Measurements from ENCODE around the gene TESK2.
"Not testable (repeated sequence)": the region's sequence is repeated elsewhere in the genome, so short reads cannot be mapped to it uniquely, and the experiment has no call there.

The TESK2 gene

DNA sequence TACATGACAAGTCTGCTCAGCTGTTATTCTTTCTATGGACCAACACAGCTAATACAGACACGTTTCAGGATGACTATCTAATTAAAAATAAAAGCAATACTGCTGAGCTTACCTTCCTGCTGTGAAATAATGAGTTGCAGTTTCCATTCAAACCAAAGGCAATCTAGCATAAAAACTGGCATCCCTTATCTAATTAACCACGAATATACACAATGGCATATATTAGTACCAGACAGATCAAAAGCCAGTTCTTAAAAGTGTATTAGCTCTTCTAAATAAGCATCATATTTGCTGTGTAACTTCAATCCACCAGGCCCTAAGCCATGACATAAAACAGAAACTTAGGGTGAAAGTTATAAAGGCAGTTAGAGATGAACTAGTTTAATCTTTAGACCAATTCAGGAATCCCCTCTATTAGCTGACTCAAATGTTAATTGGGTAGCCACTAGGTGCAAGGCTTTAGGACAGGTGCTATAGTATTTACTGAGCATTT is 20.6 kb downstream of the TESK2 start:
- no peak for DNase-seq

DNA sequence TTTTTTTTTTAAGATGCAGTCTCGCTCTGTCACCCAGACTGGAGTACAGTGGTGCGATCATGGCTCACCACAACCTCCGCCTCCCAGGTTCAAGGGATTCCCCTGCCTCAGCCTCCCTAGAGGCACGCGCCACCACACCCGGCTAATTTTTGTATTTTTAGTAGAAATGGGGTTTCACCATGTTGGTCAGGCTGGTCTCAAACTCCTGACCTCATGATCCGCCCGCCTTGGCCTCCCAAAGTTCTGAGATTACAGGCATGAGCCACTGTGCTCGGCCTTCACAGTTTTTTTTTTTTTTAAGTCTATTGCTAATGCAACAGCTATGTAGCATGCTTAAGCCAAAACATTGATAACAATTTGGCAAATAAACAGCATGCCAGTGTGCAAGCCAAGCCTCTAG is 23.6 kb downstream of the TESK2 start:
- not testable (repeated sequence) for DNase-seq

DNA sequence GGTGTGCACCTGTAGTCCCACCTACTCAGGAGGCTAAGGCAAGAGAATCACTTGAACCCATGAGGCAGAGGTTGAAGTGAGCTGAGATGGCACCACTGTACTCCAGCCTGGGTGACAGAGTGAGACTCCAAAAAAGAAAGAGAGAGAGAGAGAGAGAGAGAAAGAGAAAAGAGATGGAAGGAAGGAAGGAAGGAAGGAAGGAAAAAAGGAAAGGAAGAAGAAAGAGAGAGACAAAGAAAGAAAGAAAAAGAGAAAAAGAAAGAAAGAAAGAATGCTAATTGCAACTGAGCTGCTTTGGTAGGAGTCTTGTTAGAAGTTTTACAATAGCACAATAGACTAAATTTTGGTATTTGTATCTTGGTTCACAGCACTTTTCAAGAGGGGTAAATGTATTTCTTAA is 25.7 kb downstream of the TESK2 start:
- DNase-seq, result no peak

DNA sequence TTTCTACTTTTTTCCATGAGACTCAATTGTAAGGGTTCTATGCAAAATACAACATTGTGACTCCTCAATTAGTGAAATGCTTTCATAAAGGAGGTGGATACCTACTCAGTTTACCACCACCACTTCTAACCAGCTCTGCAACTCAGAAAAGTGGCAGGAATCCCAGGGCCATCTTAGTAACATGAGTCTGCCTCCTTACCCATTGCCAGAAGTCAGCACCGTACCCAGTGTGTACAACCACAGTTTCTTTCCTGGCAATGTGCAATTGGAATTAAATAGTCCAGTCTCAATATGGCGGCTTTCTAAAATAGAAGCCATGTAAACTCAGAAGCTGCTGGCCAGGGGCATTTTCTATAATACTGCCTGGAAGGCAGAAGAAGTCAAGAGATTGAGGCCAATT is 32.1 kb downstream of the TESK2 start:
- no peak for DNase-seq

DNA sequence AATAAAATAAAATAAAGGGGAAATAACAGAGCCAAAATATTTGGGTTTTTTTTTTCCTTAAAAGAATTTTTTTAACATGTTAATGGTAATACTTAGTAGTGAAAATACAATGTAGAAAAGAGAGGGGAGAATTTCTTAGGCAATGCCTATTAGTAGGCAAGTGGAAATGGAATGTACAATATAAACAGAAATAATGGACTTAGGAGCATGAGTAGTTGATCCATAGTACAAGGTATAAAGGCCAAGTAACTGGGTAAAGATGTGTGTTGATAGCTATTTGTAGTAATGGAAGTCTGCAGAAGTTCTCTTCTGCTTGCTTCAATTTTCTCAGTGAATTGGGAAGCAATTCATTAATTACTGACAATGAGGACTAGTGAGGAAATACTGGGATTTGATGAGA is 34.4 kb downstream of the TESK2 start:
- DNase-seq, result no peak

DNA sequence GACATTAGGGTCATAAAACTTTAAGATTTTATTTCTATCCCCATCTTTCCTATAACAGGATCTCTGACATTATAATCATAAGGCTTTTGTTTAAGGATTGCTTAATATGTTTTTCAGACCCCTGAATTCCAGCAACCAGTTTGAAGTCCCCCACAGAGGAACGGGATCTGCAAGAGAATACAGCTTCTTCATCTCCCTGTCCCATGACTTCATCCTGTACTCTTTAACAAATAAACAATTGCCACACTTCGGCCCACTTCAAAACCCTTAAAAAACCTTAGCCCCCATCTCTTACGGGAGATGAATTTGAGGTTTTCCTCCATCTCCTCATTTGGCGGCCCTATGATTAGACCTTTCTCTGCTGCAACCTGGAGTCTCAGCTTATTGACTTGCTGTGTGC is 35.8 kb downstream of the TESK2 start:
- DNase-seq, result no peak

DNA sequence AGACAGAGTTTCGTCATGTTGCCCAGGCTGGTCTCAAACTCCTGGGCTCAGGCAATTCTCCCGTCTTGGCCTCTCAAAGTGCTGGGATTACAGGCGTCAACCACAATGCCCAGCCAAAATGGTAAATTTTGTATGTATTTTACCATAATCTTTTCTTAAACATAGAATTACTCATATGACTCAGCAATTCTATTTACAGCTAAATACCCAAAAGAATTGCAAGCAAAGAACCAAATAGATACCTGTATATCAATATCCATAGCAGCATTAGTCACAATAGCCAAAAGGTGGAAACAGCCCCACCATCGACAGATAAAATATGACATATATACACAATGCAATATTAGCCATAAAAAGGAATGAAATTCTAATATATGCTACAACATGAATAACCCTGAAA is 36.5 kb downstream of the TESK2 start:
- no peak for DNase-seq

DNA sequence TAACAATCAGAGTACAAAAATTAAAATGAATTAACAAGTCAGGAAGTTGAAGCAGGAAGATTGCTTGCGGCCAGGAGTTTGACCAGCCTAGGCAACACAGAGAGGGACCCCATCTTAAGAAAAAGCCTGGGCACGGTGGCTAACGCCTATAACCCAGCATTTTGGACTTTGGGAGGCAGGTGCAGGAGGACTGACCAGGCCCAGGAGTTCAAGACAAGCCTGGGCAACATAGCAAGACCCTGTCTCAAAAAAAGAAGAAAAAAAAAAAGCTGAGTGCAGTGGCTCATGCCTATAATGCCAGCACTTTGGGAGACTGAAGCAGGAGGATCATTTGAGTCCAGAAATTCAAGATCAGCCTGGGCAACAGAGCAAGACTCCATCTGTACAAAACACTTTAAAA is 38.5 kb downstream of the TESK2 start:
- no peak for DNase-seq

DNA sequence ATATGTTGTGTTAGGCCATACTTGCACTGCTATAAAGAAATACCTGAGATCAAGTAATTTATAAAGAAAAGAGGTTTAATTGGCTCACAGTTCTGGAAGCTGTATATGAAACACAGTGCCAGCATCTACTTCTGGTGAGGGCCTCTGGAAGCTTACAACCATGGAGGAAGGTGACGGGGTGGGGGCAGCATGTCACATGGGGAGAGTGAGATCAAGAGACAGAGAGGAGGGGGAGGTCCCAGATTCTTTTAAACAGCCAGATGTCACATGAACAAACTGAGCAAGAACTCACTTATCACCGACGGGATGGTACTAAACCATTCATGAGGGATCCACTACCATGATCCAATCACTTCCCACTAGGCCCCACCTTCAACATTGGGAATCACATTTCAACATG is 42.6 kb downstream of the TESK2 start:
- no peak for DNase-seq

DNA sequence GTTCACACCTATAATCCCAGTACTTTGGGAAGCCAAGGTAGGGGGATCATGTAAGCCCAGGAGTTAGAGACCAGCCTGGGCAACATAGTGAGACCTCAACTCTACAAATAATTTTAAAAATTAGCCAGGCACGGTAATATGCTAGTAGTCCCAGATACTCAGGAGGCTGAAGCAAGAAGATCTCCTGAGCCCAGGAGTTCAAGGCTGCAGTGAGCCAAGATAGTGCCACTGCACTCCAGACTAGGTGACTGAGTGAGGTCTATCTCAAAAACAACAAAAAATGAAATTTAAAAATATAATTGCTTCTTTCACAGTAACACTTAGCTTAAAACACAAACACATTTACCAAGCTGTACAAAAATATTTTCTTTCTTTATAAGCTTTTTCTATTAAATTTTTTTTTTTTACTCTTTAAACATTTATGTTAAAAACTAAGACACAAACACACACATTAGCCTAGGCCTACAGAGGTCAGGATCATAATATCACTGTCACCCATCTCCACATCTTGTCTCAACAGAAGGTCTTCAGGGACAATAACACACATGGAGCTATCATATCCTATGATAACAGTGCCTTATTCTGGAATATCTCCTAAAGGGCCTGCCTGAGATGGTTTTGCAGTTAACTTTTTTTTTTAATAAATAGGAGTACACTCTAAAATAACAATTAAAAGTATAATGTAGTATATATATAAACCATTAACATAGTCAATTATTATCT is 43.9 kb downstream of the TESK2 start:
- no peak for DNase-seq

DNA sequence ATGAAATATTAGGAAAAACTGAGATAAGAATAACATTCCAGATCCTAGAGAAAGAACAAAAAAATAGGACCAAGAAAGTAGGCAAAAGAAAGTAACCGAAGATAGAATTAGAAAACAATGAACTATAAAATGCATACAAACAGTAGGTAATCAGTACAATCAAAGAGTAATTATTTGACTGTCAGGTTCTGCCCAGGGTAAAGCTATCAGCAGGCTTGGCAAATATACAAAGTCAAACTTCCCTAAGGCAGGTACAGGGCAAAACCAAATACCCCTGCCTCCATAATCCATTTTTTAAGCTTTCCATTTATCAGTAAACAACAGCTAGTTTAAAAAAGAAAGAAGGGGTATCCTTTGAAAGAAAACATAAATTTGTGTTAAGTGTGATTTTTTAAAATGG is 44.4 kb downstream of the TESK2 start:
- no peak for DNase-seq

DNA sequence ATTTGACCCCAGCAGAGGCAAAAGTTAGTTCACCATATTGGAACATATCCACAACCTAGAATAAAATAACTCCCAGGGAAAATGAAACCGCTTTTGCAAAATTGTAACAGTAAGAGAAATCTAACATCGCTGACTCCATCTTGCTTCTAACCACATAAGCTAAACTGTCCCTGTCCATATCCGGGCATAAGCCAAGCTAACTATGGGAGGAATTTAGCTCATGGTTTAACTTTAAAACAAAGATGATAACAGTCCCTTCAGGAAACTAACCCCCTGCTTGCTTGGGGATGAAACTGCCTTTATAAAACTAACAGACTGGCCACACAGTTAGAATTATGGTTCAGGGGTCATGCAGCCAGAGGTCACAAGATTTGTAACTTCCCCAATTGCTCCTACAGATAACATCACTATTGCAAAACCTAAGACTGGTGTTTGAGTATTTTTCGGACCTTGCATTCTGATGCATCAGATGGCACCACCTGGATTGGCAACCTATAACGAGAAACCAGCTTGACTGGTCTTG is 46.3 kb downstream of the TESK2 start:
- DNase-seq, result no peak

DNA sequence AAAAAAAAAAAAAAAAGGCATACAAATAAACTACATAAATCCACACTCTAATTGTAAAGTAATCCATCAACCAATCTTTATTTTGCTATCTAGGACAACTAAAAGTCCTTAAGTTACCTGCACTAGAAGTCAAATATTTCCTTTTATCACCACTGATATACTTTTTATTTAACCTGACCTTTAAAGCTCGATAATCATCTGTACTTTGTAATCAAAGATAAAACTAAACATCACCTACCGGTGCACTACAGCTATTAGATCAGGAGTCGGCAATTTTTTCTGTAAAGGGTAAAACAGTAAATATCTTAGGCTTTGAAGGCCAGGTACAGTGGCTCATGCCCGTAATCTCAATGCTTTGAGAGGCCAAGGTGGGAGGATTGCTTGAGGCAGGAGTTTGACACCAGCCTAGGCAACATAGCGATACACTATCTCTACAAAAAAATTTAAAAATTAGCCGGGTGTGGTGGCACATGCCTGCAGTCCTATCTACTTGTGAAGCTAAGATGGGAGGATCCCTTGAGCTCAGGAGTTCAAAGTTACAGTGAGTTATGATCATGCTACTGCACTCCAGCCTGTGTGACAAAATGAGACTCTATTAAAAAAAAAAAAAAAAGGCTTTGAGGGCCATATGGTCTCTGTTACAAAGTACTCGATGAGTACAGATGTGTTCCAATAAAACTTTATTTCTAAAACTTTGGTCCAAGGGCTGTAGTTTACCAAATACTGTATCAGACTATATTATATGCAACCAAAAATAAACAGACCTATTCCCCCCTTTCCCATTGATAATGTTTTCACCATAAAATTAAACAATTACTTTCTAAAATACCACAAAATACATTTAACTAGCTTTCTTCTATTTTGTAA is 47.1 kb downstream of the TESK2 start:
- no peak for DNase-seq

DNA sequence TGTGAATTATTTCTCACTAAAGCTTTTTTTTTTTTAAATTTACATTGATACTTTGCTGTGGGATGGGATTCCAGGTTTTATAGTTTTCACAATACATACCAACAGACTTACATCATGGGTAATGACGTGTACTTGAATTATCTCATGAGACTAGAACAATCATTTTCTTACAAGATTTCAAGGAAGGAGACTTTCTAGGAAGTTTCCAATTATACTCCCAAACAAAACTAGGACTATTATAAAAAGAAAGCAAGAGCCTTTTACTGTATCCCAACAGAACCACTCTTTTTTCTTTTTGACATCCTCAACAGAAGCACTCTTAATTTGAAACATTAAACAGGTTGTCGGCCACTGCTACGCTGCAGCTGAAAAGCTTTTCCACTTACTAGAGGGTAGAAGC is 48.7 kb downstream of the TESK2 start:
- DNase-seq, result peak; percentile 81

DNA sequence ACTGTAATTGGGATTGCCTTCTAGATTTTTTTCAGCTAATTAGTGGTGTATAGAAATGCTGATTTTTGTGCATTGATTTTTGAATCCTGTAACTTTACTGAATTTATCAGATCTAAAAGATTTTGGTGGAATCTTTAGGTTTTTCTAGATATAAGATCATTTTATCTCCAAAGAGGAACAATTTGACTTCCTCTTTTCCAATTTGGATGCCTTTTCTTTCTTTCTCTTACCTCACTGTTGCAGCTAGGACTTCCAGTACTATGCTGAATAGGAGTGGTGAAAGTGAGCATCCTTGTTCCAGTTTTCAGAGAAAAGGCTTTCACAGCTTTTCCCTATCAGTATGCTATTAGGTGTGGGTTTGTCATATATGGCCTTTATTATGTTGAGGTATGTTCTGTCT is 53.6 kb downstream of the TESK2 start:
- no peak for DNase-seq

DNA sequence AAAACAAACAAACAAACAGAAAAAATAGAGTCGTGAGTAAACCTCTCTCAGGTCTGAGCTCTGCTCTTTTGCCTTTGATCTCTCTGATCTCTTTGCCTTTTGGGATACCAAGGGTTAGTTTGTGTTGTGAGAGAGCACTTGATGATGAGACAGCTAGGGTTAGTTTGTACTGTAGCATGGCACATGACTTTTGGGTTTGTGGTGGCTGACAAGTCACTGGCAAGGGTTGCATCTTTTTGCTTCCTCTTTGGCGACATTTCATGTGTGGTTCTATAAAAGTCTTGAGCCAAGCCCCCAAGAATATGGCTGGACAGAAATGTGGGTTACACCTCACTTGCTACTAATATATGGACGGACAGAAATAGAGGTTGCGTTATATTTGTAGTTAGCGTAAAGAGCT is 60.5 kb downstream of the TESK2 start:
- no peak for DNase-seq

DNA sequence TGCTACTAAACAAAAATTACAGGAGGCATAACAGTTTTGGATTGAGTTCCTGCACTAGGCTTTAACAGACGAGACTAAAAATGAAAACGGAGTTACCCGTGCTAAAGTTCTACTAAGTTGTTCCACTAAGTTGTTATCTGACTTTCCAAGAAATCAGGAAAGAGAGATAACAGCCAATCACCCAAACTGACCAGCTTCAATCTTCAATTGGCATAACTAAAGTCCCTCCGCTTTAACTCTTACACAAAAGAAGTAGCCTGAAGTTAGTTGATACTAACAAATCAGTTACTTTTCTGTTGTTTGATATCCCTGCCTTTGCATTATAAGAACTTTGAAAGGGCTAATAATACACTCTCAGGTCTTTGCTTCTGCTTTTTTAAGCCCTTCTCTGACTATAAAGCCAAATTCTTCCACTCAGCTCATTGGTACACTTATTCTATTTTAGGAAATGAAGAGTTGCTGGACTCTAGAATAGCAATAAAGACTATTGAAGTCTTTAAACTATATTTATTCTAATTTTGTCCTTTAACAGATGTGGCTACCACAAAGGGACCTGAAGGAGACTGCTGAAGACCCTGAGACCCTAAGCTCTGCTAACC is 61.3 kb downstream of the TESK2 start:
- DNase-seq, result no peak

DNA sequence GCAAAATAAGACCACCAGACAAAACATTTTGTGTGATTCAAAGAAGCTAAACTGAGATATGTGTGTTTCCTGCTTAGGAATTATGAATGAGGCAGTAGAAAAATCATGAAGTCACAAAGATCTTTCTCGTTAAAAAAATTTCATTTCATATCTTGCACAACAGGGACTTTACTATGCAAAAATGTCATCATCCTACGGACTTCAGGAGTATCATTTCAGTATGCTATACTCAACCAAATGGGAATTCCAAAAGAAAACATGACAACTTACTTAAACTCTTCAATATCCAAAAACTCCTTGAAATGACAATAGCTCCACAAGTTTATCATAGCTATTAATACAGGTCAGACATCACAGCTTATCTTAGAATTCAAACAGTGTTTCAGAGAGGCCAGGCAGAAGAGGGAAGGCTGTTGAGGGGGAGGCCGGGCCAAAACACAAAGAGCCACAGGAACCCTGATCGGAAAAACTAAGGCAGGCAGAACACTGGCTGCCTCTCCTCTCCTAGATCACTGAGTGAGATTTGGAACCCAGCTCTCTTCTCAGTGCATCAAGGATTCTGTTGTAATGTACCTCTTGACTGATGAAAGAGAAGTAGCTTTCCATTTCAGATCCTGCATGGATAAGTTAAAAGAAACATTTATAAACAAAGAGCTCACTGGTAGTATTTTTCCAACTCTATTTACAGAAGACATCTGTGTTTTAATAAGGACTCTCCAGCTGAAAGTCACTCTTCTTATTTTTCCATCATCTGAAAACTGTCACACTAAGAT is 66.9 kb downstream of the TESK2 start:
- no peak for DNase-seq

DNA sequence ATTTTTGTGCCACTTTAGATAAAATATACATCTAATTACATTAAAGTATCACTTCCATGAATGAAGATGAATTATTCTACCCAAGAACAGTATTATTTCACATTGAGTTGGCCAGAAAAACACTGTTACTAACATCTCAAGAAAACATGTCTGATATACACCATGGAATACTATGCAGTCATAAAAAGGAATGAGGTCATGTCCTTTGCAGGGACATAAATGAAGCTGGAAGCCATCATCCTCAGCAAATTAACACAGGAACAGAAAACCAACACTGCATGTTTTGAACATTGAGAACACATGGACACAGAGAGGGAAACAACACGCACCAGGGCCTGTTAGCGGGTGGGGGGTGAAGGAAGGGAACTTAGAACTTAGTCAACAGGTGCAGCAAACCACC is 69.0 kb downstream of the TESK2 start:
- DNase-seq, result no peak

DNA sequence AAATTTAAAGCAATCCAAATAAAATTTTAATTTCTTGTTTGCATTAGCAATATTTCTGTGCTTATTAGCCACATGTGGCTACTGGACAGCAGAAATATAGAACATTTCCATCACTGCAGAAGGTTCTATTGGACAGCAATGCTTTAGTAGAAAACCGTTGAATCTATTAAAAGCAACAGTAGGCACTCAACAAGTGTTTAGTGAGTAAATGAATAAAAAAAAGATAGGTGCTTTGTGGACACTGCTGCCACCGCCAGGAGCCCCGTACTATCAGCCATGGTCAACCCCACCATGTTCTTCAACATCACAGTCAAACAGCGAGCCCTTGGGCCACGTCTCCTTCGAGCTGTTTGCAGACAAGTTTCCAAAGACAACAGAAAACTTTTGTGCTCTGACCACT is 76.2 kb downstream of the TESK2 start:
- no peak for DNase-seq

DNA sequence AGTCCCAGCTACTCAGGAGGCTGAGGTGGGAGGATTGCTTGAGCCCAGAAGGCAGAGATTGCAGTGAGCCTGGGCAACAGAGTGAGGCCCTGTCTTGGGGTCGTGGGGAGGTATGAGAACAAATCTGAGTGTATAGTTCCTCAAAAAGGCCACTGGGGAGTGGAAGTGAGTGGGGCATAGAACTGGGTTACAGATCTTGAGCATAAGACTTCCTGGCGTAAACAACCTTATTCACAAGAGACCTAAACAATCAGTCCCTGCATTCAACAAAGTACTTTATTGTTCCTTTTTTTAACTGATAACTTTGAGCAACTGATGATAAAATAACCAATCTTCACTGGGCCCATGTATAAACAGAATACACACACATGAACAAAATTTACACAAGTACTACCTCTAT is 78.1 kb downstream of the TESK2 start:
- no peak for DNase-seq

DNA sequence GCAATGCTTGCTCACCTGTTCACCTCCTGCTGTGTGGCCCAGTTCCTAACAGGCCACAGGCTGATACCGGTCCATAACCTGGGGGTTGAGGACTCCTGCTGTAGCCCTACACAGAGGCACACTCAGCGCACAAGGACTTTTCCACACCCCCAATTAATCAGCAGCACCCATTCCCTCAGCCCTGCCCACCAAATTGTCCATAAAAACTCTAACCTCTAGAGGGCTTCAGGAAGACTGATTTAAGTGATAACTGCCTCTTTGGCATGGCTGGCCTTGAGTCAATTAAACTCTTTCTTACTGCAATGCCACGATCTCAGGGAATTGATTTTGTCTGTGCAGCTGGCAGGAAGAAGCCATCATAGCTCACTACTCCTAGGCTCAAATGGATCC is 79.5 kb downstream of the TESK2 start:
- DNase-seq, result no peak

Measured in fibroblast of skin of right biceps (primary cell).